GM20431 (cell line): ENCODE measurements around the gene UBP1.
"Not testable (repeated sequence)": the region's sequence is repeated elsewhere in the genome, so short reads cannot be mapped to it uniquely, and the experiment has no call there.

Experiments used
- in situ Hi-C: fragments of 300-500 bp; cut with MseI, MboI; formaldehyde crosslinking; loops from one replicate; pipeline ENCODE4 v1.15.0; 2020; ENCODE audit warnings: low sequenced_read_pairs; ENCODE audit not compliant: unreplicated experiment

The UBP1 gene

DNA sequence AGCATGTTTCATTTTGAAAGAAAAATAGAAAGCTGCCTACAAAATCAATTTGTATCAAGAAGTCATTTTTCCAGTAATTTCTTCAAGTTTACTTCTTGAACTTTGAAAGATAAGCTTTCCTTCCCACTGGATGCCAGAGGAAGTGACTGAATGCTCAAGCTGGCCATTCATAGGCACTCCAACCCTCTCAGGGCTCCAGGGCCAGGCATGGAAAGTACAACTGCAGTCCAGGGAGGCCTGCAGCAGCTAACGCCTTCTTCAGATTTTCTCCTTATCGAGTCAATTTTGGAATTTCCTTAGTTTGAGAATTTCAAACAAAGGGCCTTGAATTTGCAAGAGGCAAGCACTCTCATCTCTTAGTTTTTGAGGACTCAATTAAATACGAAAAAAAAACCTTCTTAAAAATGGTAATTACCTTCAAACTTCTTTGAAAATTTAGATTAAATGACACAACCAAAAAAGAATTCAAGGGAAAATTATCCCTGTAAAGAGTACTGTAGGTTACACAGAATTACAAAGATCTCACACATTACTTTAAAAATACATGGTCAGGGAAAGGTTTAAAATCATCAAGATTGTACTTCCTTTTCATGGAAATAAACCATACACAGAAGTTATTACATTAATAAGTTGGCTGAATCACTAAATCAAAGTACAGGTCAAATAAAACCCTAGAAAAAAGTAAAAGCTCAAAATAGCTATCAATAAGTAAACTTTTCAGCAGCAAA lies 2.5 kb downstream of the UBP1 start:
- in situ Hi-C loops: no loop called here

DNA sequence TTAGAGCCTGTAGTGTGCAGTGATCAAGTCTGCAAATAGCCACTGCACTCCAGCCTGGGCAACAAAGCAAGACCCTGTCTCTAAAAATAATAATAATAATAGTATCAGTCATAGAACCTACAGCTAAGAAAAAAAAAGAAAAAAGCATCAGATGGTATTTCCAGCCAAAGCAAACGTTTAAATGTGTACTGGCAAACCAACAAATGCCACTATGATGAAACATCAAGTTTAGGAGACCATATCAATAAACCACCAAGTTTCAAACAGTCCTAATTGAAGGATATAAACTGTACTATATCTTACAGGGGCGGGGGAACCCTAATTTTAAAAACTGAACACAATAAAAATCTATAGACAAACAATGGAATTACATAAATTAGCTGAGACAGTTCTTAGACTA lies 6.4 kb downstream of the UBP1 start:
- in situ Hi-C loops: no loop called here

DNA sequence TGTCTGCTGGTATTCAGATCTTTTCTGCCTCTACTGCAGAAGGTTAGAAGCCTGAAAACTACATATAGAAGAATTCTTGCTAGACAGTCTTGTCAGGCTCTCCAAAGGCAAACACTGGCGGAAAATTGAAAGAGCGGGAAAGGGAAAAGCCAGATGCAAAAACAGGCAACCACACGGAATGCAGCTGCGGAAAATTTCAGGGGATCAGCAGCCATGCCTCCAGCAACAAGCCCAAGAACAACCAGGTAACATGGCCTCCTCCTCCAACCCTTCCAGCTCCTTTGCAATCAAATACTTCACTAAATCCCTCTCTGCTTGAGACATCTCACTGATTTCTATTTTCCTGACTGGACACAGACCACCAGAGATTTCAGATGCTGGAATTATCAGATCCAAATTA lies 9.6 kb downstream of the UBP1 start:
- in situ Hi-C loops: no loop called here

DNA sequence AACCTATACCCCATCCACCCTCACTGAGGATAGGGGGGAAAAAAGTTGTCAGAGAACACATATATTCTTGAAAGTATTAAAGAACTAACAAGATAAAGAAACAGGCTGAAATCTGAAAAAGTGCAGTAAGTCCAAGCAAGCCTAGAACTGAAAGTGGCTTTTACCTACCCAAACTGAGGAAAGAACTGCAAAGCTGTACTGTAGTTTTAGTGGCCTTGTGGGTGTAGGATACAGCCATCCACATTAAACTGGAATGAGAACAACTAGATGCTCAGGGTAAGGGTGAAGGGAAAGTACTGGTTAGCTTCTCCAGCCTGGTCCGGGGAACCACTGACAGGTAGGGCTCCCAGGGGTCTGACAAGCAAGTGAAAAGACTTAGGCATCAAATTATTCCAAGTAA lies 10.1 kb downstream of the UBP1 start:
- in situ Hi-C loops: no loop called here

DNA sequence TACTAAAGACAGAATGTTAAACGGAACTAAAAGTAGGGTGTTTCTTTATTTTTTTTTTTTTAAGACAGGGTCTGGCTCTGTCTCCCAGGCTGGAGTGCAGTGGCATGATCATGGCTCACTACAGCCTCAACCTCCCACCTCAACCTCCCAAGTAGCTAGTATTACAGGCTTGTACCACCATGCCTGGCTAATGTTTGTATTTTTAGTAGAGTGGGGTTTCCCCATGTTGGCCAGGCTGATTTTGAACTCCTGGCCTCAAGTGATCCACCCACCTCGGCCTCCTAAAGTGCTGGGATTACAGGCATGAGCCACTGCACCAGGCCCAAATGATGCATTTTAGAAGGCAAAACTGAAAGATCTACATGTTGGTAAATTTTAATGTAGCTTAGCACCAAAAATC lies 10.9 kb downstream of the UBP1 start:
- in situ Hi-C loops: not testable (repeated sequence)

DNA sequence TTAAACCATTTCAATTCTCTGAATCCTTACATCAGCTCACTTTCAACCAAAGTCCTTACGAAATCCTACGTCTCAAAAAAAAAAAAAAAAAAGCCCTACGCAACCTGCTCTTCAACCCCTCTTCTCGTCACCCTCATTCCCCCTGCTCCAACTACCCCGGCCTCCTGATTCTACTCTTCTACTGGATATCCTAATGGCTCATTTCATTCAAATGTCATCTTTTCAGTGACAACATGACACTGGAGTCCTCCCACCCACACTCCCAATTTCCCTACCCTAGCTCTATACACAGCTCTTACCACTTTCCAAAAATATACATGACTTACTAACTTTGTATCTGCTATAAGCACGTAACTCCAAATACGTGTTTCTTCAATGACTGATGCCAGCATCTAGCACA lies 11.5 kb downstream of the UBP1 start:
- in situ Hi-C loops: no loop called here

DNA sequence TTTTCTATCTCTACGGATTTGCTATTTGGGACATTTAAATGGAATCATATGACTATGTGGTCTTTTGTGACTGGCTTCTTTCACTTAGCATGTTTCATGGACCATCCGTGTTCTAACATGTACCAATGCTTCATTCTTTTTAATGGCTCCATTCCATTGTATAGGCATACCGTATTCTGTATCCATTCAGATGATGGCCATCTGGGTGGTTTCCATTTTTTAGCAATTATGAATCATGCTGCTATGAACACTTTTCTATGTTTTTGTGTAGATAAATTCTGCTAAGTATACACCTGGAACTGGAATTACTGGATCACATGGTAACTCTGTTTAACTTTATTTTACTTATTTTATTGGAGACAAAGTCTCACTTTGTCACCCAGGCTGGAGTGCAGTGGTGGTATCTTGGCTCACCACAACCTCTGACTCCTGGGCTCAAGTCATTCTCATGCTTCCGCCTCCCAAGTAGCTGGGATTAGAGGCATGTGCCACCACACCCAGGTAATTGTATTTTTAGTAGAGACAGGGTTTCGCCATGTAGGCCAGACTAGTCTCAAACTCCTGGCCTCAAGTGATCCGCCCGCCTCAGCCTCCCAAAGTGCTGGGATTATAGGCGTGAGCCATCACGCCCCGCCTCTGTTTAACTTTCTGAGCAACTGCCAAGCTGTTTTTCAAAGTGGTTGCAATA lies 13.4 kb downstream of the UBP1 start:
- in situ Hi-C loops: no loop called here

DNA sequence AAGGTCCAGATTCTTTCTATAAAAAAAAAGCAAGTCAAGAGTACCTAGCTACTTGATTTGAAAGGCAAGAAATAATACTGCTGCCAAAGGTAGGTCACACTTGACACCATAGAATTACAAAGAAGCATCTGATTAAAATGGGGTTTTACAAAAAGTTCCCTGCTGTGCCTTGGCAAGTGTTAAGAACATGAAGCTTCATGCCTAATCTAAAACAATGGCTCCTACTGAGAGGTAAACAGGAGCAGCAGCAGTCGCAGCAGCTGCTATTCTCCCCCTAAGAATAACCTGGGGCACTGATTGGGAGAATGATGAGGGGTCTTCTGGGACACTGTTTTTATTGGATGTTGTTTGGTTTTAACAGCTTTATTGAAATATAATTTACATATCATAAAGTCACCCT lies 14.1 kb downstream of the UBP1 start:
- in situ Hi-C loops: no loop called here

DNA sequence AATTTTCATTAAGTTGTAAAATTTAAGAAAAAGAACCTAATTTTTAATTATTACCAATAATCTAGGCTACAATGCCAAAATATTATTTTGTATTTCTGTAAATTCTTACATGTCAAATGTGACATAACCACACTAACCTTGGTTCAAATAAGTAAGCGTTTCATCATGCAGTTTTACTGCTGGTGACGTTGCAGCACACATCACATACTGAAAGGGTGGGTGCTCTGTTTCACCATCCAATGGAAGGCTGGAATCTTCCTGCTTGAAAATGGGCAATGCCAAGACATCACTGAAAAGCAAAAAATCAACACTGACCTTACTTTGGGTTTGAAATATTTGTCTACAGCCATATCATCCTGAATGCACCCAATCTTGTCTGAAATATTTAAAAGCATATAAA lies 14.8 kb downstream of the UBP1 start:
- in situ Hi-C loops: no loop called here

DNA sequence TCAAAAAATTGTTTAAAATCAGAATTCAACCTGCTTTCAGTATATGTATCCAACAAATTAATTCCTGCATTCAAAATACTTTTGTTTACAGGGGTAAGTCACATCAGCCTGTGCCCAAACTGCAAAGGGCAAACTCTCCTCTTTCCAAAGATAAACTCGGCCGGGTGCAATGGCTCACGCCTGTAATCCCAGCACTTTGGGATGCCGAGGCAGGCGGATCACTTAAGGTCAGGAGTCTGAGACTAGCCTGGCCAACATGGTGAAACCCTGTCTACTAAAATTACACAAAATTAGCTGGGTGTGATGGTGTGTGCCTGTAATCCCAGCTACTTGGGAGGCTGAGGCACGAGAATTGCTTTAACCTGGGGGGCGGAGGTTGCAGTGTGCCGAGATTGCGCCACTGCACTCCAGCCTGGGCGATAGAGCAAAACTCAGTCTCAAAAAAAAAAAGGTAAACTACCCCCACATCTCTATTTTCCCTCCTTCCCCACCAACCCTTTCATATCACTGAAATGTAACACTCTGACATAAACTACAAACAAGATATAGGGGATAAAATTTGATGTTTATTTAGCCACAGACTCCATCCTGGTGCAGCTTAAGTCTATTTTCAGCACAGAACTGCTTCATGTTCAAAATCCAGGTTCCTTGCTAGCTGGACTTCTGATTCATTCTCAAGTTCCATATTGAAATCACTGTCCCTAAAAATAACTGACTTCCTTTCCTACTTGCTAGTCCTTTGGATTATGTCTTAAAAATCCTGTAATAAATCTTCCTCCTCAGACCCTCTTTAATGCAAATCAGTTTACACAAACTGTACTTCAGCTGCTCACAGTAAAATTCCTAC lies 15.4 kb downstream of the UBP1 start:
- in situ Hi-C loops: no loop called here

DNA sequence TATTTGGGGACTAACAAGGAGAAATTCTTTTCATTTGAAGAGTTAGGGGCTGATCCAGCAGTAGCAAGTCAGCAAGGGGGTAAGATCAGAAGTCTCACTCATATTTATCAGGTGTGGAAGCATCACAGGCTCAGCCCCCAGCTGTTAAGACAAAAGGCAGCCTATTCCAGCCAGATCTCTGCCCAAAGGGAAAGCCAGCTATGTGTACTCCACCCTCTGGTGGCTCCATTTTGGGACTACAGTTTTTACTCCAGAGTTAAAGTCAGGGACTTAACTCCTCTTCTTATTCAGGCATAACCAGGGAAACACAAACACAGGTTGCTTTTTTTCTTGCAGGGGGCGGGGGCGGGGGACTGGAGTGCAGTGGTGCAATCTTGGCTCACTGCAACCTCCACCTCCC lies 19.2 kb downstream of the UBP1 start:
- in situ Hi-C loops: no loop called here

DNA sequence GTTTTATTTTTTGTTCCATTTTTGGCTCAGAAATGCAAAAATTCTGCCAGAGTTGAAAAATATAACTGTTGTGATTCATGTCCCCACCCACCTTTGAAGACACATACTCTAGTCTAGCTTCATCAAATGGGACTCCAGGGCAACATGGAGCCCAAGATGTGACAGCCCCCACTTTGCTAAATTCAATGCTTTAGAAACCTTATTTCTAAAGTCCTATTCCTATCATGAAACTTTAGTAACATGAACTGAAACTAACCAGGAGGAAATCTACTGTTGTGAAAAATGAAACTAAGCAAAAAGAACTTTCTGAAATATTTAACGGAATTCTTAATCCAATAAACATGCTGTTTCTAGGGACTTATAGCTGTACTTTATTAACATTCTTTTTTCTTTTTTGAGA lies 20.3 kb downstream of the UBP1 start:
- in situ Hi-C loops: no loop called here

DNA sequence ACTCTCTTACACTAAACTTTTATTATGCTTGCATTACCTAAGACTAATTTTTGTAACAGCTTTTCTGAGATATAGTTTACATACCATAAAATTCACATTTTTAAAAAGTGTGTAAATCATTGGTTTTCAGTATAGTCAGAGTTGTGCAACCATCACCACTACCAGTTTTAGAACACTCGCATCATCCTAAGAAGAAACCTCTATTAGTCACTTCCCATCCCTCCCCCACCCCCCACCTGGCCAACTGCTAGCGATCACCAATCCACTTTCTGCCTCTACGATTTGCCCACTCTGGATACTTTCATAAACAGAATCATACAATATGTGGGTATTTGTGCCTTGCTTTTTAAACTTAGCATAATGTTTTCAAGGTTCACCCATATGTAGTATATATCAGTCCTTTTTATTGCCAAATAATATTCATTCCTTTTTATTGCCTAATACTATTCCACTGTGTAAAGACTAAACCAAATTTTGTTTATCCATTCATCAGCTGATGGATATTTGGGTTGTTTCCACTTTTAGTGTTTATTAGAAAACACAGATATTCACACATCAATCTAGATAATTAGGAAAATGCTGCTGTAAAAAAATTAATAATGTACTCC lies 23.0 kb downstream of the UBP1 start:
- in situ Hi-C loops: no loop called here

DNA sequence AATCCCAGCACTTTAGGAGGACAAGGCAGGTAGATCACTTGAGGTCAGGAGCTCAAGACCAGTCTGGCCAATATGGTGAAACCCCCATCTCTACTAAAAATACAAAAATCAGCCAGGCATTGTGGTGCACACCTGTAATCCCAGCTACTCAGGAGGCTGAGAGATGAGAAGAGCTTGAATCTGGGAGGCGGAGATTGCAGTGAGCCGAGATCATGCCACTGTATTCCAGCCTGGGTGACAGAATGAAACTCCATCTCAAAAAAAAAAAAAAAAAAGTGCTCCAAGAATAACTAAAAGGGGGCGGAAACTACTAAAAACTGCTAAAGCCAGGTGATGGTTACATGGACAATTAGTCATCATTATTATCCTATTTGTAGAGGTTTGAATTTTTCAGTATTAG lies 29.4 kb downstream of the UBP1 start:
- in situ Hi-C loops: not testable (repeated sequence)

DNA sequence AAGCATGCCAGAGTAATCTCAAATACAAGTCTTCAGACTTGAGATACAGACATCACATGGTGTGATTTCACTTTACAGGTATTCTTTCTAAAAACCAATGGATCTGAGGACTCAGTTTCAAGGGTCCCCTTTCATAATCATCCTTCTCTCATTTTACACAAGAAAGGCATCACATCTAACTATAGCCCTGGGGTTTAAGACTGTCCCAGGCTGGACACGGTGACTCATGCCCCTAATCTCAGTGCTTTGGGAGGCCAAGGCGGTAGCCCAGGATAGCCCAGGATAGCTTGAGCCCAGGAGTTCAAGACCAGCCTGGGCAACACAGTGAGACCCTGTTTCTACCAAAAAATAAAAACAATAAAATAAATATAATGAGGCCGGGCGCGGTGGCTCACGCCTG lies 36.4 kb downstream of the UBP1 start:
- in situ Hi-C loops: no loop called here

DNA sequence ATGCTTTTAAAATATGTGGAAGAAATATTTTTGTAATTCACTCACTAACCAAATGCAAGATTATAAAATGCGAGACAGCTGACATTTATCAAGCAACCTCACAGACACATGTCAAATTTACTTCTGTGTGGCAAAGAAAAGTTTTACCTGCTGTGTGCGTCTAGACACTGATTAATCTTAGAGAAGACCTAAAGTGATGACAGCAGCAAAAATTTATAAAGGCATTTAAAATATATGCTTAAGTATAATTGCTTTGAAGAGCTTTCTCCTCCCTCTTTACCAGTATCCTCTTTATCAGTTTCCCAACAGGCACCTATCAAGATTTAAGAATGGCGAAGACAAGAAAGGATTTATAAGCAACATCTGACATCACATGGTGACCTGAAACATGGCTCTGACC lies 37.3 kb downstream of the UBP1 start:
- in situ Hi-C loops: no loop called here

DNA sequence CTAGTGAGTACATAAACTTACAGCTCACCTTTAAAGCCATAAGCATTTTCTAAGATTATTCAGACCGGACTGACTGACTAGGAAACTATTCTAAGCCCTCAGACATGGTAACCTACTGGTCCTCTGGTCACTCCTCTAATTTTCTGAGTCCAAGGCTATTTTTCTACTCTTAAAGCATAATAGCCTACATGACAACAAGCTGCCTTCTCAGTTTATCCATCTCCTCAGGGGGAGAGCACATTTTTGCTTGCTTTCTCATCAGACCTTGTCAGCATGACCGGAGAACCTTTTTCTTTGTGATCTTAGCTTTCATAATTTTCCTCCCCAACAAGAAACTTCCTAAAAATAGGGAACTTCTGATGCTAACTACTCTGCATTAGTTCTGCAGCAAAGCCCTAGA lies 38.4 kb downstream of the UBP1 start:
- in situ Hi-C loops: no loop called here

DNA sequence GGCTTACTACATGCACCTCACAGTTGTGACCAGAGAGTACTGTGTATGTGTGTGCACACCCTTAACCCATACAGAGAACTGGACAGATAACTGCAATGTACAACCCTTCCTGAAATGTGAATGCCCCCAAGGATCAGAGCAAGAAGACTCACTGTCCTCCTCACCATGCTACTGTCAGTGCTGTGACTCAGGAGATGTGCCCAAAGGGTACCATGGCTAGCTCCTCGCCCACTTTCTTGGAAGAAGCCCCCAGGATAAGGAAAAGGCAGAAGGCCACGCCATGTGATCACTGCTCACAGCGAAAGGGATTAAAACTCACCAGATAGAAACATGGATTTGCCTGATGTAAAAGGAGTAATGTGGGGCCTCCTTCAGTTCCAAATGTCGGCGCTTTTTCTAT lies 41.8 kb downstream of the UBP1 start:
- in situ Hi-C loops: no loop called here

DNA sequence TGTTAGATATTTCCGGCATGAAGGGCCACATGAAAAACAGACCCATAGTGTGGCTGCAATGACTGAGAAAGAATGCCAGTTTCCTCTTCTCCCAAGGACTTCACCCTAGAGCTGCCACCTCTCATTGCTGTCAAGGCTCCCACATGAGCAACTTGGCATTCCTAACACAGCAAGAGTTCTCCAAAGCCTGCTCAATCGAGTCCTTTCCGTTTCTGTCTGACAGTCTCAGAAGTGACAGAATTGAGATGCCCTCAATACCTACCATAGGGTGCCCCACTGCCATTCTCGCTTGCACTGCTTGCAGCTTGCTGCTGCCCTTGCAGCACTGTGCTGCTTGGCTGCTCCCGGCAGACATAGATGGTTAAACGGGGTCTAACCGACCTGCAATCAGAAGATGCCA lies 44.3 kb downstream of the UBP1 start:
- in situ Hi-C loops: no loop called here

DNA sequence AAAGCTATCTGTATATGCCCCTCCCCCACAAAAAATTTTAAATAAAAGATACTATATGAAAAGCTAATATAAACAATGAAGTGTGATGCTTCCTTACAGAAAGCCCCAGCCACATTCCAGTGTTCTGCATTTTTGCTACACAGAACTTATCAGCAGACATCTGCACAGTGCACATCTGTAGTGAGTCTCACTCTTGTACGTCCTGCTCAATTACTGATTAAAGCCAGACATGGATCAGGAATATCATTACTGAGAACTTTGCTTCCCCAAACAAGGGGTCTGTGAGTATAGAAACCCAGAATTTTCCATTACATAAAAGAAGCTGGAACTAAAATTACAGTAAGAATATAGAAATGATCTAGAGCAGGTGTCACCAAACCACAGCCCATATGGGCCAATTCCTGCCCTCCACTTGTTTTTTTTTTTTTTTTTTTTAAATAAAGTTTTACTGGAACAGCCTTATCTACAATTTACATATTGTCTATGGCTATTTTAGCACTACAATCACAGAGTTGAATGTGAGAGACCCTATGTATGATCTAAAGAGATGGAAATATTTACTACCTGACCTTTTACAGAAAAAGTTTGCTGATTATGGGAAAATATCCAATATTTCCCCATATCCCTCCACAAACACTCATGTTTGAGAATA lies 45.7 kb downstream of the UBP1 start:
- in situ Hi-C loops: no loop called here
